A673 (cell line): ENCODE measurements around the gene CPNE2.

Source experiments
- CTCF ChIP-seq: fragments of 300-800, 200-600 bp; sonication (generic); conservative IDR thresholded peaks from 2 replicates; pipeline ENCODE4 v1.5.1; 2017; ENCODE audit warnings: low read depth, mild to moderate bottlenecking, antibody characterized with exemption, low read length, moderate library complexity, mixed read lengths
- EZH2 ChIP-seq: fragments of 200-600 bp; sonication (generic); IDR thresholded peaks from 2 replicates; pipeline ENCODE4 v1.6.1; 2017; ENCODE audit warnings: borderline replicate concordance, low read depth, mild to moderate bottlenecking, mixed read lengths, antibody characterized with exemption, low read length; ENCODE audit not compliant: poor library complexity, severe bottlenecking

- no peak for TF ChIP-seq CTCF
- no peak for TF ChIP-seq EZH2
Measured at GRCh38 chr16:57087003-57087402, 5.4 kb upstream of the CPNE2 start.
